ENCODE results near the gene SH2B3.

SH2B3 gene

GRCh38 chr12:111379942-111380554 lies 25.7 kb upstream of the SH2B3 start:
- ChIA-PET CTCF (no interaction called here), POLR2A (no interaction called here)
- TF ChIP-seq FOXK2 (IDR thresholded peaks at IDR 0.05) (no peak), FOXA1 (IDR thresholded peaks at IDR 0.05) (no peak), ARNT (IDR thresholded peaks at IDR 0.05) (no peak), ZNF384 (IDR thresholded peaks at IDR 0.05) (no peak), HDGF (IDR thresholded peaks at IDR 0.05; ENCODE audit: borderline replicate concordance) (no peak), L3MBTL2 (conservative IDR thresholded peaks at IDR 0.05) (no peak), TARDBP (IDR thresholded peaks at IDR 0.05) (no peak), CTBP1 (IDR thresholded peaks at IDR 0.05; ENCODE audit: borderline replicate concordance) (no peak), PKNOX1 (IDR thresholded peaks at IDR 0.05) (no peak), BHLHE40 (IDR thresholded peaks at IDR 0.05; ENCODE audit: borderline replicate concordance) (no peak), LEF1 (IDR thresholded peaks at IDR 0.05; ENCODE audit: borderline replicate concordance) (no peak), SUZ12 (IDR thresholded peaks at IDR 0.05) (no peak), NFRKB (IDR thresholded peaks at IDR 0.05) (no peak), SP1 (IDR thresholded peaks at IDR 0.05) (no peak), FOXM1 (IDR thresholded peaks at IDR 0.05; ENCODE audit: borderline replicate concordance) (no peak), ELF4 (IDR thresholded peaks at IDR 0.05) (no peak)
- no peak for DNase-seq (ENCODE audit: extremely low spot score)

- CTCF ChIA-PET, result interaction anchor here (1.0 to 2.8 kb wide), 3 partner anchors 12 to 67 kb away, joined by 3 to 8 read pairs (median 4); no protein-coding TSS in a partner anchor
- TF ChIP-seq TARDBP (IDR thresholded peaks at IDR 0.05), result no peak
- no peak for TF ChIP-seq L3MBTL2 (conservative IDR thresholded peaks at IDR 0.05)
- TF ChIP-seq HDGF (IDR thresholded peaks at IDR 0.05; ENCODE audit: borderline replicate concordance), result no peak
- no peak for TF ChIP-seq SP1 (IDR thresholded peaks at IDR 0.05)
- no peak for TF ChIP-seq LEF1 (IDR thresholded peaks at IDR 0.05; ENCODE audit: borderline replicate concordance)
- no peak for TF ChIP-seq SUZ12 (IDR thresholded peaks at IDR 0.05)
- TF ChIP-seq NFRKB (IDR thresholded peaks at IDR 0.05), result no peak
- no peak for TF ChIP-seq ARNT (IDR thresholded peaks at IDR 0.05)
- no peak for TF ChIP-seq FOXM1 (IDR thresholded peaks at IDR 0.05; ENCODE audit: borderline replicate concordance)
- no peak for DNase-seq (ENCODE audit: extremely low spot score)
- POLR2A ChIA-PET, result no interaction called here
Observed at GRCh38 chr12:111384596-111384995, 21.1 kb upstream of the SH2B3 start.

- no peak for DNase-seq (ENCODE audit: extremely low spot score)
- TF ChIP-seq ARNT (IDR thresholded peaks at IDR 0.05), result no peak
- POLR2A ChIA-PET, result no interaction called here
- CTCF ChIA-PET, result no interaction called here
Observed at GRCh38 chr12:111386885-111387284, 18.8 kb upstream of the SH2B3 start.

- TF ChIP-seq FOXM1 (IDR thresholded peaks at IDR 0.05; ENCODE audit: borderline replicate concordance) (no peak), SUZ12 (IDR thresholded peaks at IDR 0.05) (no peak), HDGF (IDR thresholded peaks at IDR 0.05; ENCODE audit: borderline replicate concordance) (no peak), NFRKB (IDR thresholded peaks at IDR 0.05) (no peak), TARDBP (IDR thresholded peaks at IDR 0.05) (no peak), CTBP1 (IDR thresholded peaks at IDR 0.05; ENCODE audit: borderline replicate concordance) (no peak), L3MBTL2 (conservative IDR thresholded peaks at IDR 0.05) (no peak), LEF1 (IDR thresholded peaks at IDR 0.05; ENCODE audit: borderline replicate concordance) (no peak), FOXA1 (IDR thresholded peaks at IDR 0.05) (no peak), SP1 (IDR thresholded peaks at IDR 0.05) (no peak), ZNF384 (IDR thresholded peaks at IDR 0.05) (no peak)
- no peak for DNase-seq (ENCODE audit: extremely low spot score)
- POLR2A ChIA-PET, result no interaction called here
- CTCF ChIA-PET, result no interaction called here
Observed at GRCh38 chr12:111387747-111388323, 17.9 kb upstream of the SH2B3 start.

- CTCF ChIA-PET, result no interaction called here
- POLR2A ChIA-PET, result no interaction called here
- TF ChIP-seq TARDBP (IDR thresholded peaks at IDR 0.05) (no peak), BHLHE40 (IDR thresholded peaks at IDR 0.05; ENCODE audit: borderline replicate concordance) (no peak), ELF4 (IDR thresholded peaks at IDR 0.05) (no peak), FOXM1 (IDR thresholded peaks at IDR 0.05; ENCODE audit: borderline replicate concordance) (no peak), NFRKB (IDR thresholded peaks at IDR 0.05) (no peak)
- DNase-seq (ENCODE audit: extremely low spot score), result no peak
Observed at GRCh38 chr12:111389635-111390034, 16.1 kb upstream of the SH2B3 start.

- no peak for TF ChIP-seq TARDBP (IDR thresholded peaks at IDR 0.05)
- no peak for TF ChIP-seq CTBP1 (IDR thresholded peaks at IDR 0.05; ENCODE audit: borderline replicate concordance)
- TF ChIP-seq FOXA1 (IDR thresholded peaks at IDR 0.05), result no peak
- no peak for TF ChIP-seq FOXM1 (IDR thresholded peaks at IDR 0.05; ENCODE audit: borderline replicate concordance)
- TF ChIP-seq NFRKB (IDR thresholded peaks at IDR 0.05), result no peak
- TF ChIP-seq ARNT (IDR thresholded peaks at IDR 0.05), result no peak
- TF ChIP-seq LEF1 (IDR thresholded peaks at IDR 0.05; ENCODE audit: borderline replicate concordance), result no peak
- ChIA-PET POLR2A (no interaction called here), CTCF (interaction anchor here (0.7 kb wide), 1 partner anchor 422 kb away, joined by 3 read pairs; no protein-coding TSS in a partner anchor)
- DNase-seq (ENCODE audit: extremely low spot score), result no peak
Observed at GRCh38 chr12:111390910-111391309, 14.8 kb upstream of the SH2B3 start.

GRCh38 chr12:111393700-111394300 lies 11.9 kb upstream of the SH2B3 start:
- TF ChIP-seq BHLHE40 (IDR thresholded peaks at IDR 0.05; ENCODE audit: borderline replicate concordance), result no peak
- no peak for TF ChIP-seq LEF1 (IDR thresholded peaks at IDR 0.05; ENCODE audit: borderline replicate concordance)
- no peak for TF ChIP-seq NFRKB (IDR thresholded peaks at IDR 0.05)
- no peak for TF ChIP-seq SP1 (IDR thresholded peaks at IDR 0.05)
- TF ChIP-seq SUZ12 (IDR thresholded peaks at IDR 0.05), result no peak
- TF ChIP-seq L3MBTL2 (conservative IDR thresholded peaks at IDR 0.05), result no peak
- no peak for TF ChIP-seq TARDBP (IDR thresholded peaks at IDR 0.05)
- no peak for TF ChIP-seq ELF4 (IDR thresholded peaks at IDR 0.05)
- TF ChIP-seq FOXM1 (IDR thresholded peaks at IDR 0.05; ENCODE audit: borderline replicate concordance), result no peak
- TF ChIP-seq FOXK2 (IDR thresholded peaks at IDR 0.05), result no peak
- no peak for TF ChIP-seq FOXA1 (IDR thresholded peaks at IDR 0.05)
- no peak for TF ChIP-seq ZNF384 (IDR thresholded peaks at IDR 0.05)
- ChIA-PET POLR2A (no interaction called here), CTCF (interaction anchor here (1.0 kb wide), 1 partner anchor 18 kb away, joined by 4 read pairs; no protein-coding TSS in a partner anchor)
- DNase-seq (ENCODE audit: extremely low spot score), result no peak

Data from HEK293T (cell line).